ENCODE measurements around the gene LRRC72.
"Not testable (repeated sequence)": the region's sequence is repeated elsewhere in the genome, so short reads cannot be mapped to it uniquely, and the experiment has no call there.

The LRRC72 gene

GRCh38 chr7:16528520-16528919, 1.9 kb downstream of the LRRC72 start:
- DNase-seq = no peak
- peak; percentile 14 for ATAC-seq

GRCh38 chr7:16529697-16530096, 3.1 kb downstream of the LRRC72 start:
- ATAC-seq = no peak

GRCh38 chr7:16531707-16532106, 5.1 kb downstream of the LRRC72 start:
- ATAC-seq = no peak
- DNase-seq = no peak

More at GRCh38 chr7:16529697-16530096, 3.1 kb downstream of the LRRC72 start:
- no peak for DNase-seq

GRCh38 chr7:16532272-16532671, 5.6 kb downstream of the LRRC72 start:
- DNase-seq = no peak
- ATAC-seq = no peak

GRCh38 chr7:16535500-16535899, 8.9 kb downstream of the LRRC72 start:
- DNase-seq (no peak), ATAC-seq (no peak)

- ATAC-seq, DNase-seq: not testable (repeated sequence)
Measured at GRCh38 chr7:16540559-16540958, 13.9 kb downstream of the LRRC72 start.

- ATAC-seq (no peak), DNase-seq (no peak)
Measured at GRCh38 chr7:16542401-16542800, 15.8 kb downstream of the LRRC72 start.

GRCh38 chr7:16543456-16543855, 16.8 kb downstream of the LRRC72 start:
- ATAC-seq (no peak), DNase-seq (no peak)

GRCh38 chr7:16546921-16547505, 20.4 kb downstream of the LRRC72 start:
- no peak for ATAC-seq
- DNase-seq = no peak

GRCh38 chr7:16548428-16548827, 21.8 kb downstream of the LRRC72 start:
- ATAC-seq (no peak), DNase-seq (no peak)

- ATAC-seq (no peak), DNase-seq (no peak)
Measured at GRCh38 chr7:16550671-16551070, 24.0 kb downstream of the LRRC72 start.

GRCh38 chr7:16554518-16555236, 28.1 kb downstream of the LRRC72 start:
- ATAC-seq (no peak), DNase-seq (no peak)

GRCh38 chr7:16556359-16556758, 29.7 kb downstream of the LRRC72 start:
- DNase-seq = no peak
- no peak for ATAC-seq

GRCh38 chr7:16558761-16559302, 32.2 kb downstream of the LRRC72 start:
- no peak for DNase-seq

GRCh38 chr7:16559497-16560179, 33.0 kb downstream of the LRRC72 start:
- DNase-seq = no peak

More at GRCh38 chr7:16558761-16559302, 32.2 kb downstream of the LRRC72 start:
- ATAC-seq = no peak

GRCh38 chr7:16561943-16562342, 35.3 kb downstream of the LRRC72 start:
- DNase-seq = no peak

More at GRCh38 chr7:16559497-16560179, 33.0 kb downstream of the LRRC72 start:
- no peak for ATAC-seq

GRCh38 chr7:16562456-16563220, 36.0 kb downstream of the LRRC72 start:
- ATAC-seq (no peak), DNase-seq (no peak)

More at GRCh38 chr7:16561943-16562342, 35.3 kb downstream of the LRRC72 start:
- ATAC-seq = no peak

GRCh38 chr7:16563281-16564022, 36.8 kb downstream of the LRRC72 start:
- ATAC-seq = peak; percentile 66
- no peak for DNase-seq

GRCh38 chr7:16564023-16564380, 37.4 kb downstream of the LRRC72 start:
- no peak for DNase-seq
- peak; percentile 67 for ATAC-seq

GRCh38 chr7:16564909-16565426, 38.3 kb downstream of the LRRC72 start:
- peak; percentile 29 for ATAC-seq
- peak; percentile 12 for DNase-seq

GRCh38 chr7:16571941-16572340, 45.3 kb downstream of the LRRC72 start:
- ATAC-seq (no peak), DNase-seq (no peak)

All from stimulated activated naive CD8-positive, alpha-beta T cell treated with anti-CD3 and anti-CD28 coated beads, Interleukin-15, Interleukin-2, amounts not matched to agents 100 U/mL and 50 U/mL, for 24 hours (primary cell).